ENCODE measurements around the gene ESRRA. TPM values are rescaled to one million over a fixed set of nuclear protein-coding genes. Genes with fewer than 3 reads are reported as not detected.
"Not testable (repeated sequence)": the region's sequence is repeated elsewhere in the genome, so short reads cannot be mapped to it uniquely, and the experiment has no call there.

ESRRA gene
- total RNA-seq, 2 donors from 2014 or later: 33.4 to 46.0 TPM

DNA sequence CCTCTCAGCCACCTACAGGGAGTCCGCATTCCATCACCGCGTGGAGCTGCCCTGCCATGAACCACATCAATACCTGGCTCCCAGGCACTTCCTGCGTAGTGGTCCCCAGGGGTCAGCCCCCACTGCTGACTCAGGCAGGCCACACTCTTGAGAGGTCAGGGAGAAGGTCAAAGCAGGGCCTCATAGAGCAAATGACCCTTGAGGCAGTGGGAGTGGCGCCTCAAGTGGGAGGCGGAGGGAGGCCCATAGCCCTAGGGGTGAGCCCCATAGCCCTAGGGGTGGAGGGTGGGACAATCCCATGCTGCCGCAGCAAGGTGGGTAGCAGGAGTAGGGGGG is 17.6 kb downstream of the ESRRA start:
- no peaks in the 10 kb centered on the region for H3K9me3 ChIP-seq
- H3K27me3 ChIP-seq (replicated peaks; ENCODE audit: insufficient read depth): no peaks in the 10 kb centered on the region
- H3K4me1 ChIP-seq (ENCODE audit: control insufficient read depth in 1 of 2, low read depth in 2 of 2): peaks cover 4 to 8% of the 10 kb centered on the region in 2 donors
- TF ChIP-seq, protein P1, sequence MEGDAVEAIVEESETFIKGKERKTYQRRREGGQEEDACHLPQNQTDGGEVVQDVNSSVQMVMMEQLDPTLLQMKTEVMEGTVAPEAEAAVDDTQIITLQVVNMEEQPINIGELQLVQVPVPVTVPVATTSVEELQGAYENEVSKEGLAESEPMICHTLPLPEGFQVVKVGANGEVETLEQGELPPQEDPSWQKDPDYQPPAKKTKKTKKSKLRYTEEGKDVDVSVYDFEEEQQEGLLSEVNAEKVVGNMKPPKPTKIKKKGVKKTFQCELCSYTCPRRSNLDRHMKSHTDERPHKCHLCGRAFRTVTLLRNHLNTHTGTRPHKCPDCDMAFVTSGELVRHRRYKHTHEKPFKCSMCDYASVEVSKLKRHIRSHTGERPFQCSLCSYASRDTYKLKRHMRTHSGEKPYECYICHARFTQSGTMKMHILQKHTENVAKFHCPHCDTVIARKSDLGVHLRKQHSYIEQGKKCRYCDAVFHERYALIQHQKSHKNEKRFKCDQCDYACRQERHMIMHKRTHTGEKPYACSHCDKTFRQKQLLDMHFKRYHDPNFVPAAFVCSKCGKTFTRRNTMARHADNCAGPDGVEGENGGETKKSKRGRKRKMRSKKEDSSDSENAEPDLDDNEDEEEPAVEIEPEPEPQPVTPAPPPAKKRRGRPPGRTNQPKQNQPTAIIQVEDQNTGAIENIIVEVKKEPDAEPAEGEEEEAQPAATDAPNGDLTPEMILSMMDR (IDR thresholded peaks at IDR 0.05): no peak
- ATAC-seq (ENCODE audit: insufficient number of reproducible peaks, low FRiP score, low read depth): no peak
- peaks cover 7% of the 10 kb centered on the region for H3K36me3 ChIP-seq
- H3K27ac ChIP-seq: no peak overlapping the region
- no peak overlapping the region for H3K4me3 ChIP-seq
- DNase-seq (ENCODE audit: low spot score): no peak

DNA sequence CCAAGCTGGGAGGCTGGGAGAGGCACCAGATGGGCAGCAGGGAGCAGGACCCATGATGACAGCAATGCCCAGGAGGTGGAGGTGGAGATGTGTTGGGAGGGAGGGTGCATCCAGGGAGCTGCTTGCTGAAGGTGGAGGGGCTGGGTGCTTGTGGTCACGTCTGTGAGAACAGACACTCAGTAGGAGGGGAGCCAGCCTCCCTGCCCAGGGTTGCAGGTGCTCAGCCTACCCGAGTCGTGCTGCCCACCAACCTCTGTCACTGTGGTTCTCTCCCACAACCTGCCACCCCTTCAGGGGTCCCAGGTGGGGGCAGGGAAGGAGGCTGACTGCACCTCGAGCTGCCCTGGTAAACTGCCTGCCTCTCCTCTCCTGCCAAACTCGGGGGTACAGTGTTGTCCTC is 18.0 kb downstream of the ESRRA start:
- Histone ChIP-seq H3K36me3 (peaks cover 7% of the 10 kb centered on the region), H3K9me3 (no peaks in the 10 kb centered on the region), H3K4me1 (ENCODE audit: control insufficient read depth in 1 of 2, low read depth in 2 of 2) (peaks cover 4 to 8% of the 10 kb centered on the region in 2 donors), H3K27ac (no peak overlapping the region), H3K27me3 (replicated peaks; ENCODE audit: insufficient read depth) (no peaks in the 10 kb centered on the region), H3K4me3 (no peak overlapping the region)
- TF ChIP-seq, protein P1 (IDR thresholded peaks at IDR 0.05): no peak
- DNase-seq (ENCODE audit: low spot score) (no peak), ATAC-seq (ENCODE audit: insufficient number of reproducible peaks, low FRiP score, low read depth) (no peak)

- H3K4me3 ChIP-seq; H3K36me3 ChIP-seq; H3K9me3 ChIP-seq; H3K27ac ChIP-seq; DNase-seq (ENCODE audit: low spot score); H3K4me1 ChIP-seq (ENCODE audit: control insufficient read depth in 1 of 2, low read depth in 2 of 2); ATAC-seq (ENCODE audit: insufficient number of reproducible peaks, low FRiP score, low read depth); H3K27me3 ChIP-seq (replicated peaks; ENCODE audit: insufficient read depth): not testable (repeated sequence)
These were observed 18.7 kb downstream of the ESRRA start for GRCh38 chr11:64323984-64324383.

DNA sequence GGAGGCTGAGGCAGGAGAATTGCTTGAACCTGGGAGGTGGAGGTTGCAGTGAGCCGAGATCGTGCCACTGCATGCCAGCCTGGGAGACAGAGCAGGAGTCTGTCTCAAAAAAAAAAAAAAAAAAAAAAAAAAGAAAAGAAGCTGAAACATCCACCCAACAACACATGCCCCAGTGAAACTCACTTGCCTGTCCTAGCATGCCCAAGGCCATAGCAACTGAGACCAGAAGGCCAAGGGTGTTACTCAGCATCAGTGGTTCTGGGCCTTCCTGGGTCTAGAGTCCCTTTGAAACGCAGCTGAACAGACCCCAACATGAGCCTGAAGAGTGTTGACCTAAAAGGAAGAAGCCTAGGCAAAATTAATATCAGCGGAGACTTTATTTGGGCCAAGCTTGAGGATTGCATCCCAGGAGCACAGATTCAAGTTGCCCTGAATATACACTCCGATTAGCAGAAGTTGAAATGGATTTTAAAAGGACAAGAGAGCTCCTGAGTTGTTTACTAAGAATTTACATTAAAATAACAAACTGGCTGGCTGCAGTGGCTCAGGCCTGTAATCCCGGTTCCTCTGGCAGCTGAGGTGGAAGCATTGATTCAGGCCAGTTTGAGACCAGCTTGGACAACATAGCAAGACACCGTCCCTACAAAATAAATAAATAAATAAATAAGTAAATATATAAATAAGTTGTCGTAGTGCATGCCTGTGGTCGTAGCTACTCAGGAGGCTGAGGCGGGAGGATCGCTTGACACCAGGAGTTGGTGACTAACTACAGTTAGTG is 19.6 kb downstream of the ESRRA start:
- H3K4me3 ChIP-seq: no peak overlapping the region
- no peaks in the 10 kb centered on the region for H3K9me3 ChIP-seq
- TF ChIP-seq, protein P1 (IDR thresholded peaks at IDR 0.05): no peak
- H3K36me3 ChIP-seq: peaks cover 7% of the 10 kb centered on the region
- DNase-seq (ENCODE audit: low spot score) (no peak), ATAC-seq (ENCODE audit: insufficient number of reproducible peaks, low FRiP score, low read depth) (no peak)
- H3K4me1 ChIP-seq (ENCODE audit: control insufficient read depth in 1 of 2, low read depth in 2 of 2): peaks cover 0 to 12% of the 10 kb centered on the region in 2 donors
- no peaks in the 10 kb centered on the region for H3K27me3 ChIP-seq (replicated peaks; ENCODE audit: insufficient read depth)
- H3K27ac ChIP-seq: no peak overlapping the region

GRCh38 chr11:64327375-64327774 is 22.1 kb downstream of the ESRRA start:
- no peaks in the 10 kb centered on the region for H3K36me3 ChIP-seq

More at GRCh38 chr11:64327375-64327774, 22.1 kb downstream of the ESRRA start:
- no peak for DNase-seq (ENCODE audit: low spot score)
- Histone ChIP-seq H3K4me3 (no peak overlapping the region), H3K9me3 (no peaks in the 10 kb centered on the region), H3K27me3 (replicated peaks; ENCODE audit: insufficient read depth) (no peaks in the 10 kb centered on the region), H3K27ac (no peak overlapping the region), H3K4me1 (ENCODE audit: control insufficient read depth in 1 of 2, low read depth in 2 of 2) (peaks cover 0 to 20% of the 10 kb centered on the region in 2 donors)
- TF ChIP-seq, protein P1 (IDR thresholded peaks at IDR 0.05): no peak
- ATAC-seq (ENCODE audit: insufficient number of reproducible peaks, low FRiP score, low read depth): no peak

Measured in thoracic aorta (tissue), 2 donors.